Lower lobe of right lung (tissue), 2 donors: ENCODE data around the gene NIPAL4. TPM values are rescaled to one million over a fixed set of nuclear protein-coding genes. Genes with fewer than 3 reads are reported as not detected.
"Not testable (repeated sequence)": the region's sequence is repeated elsewhere in the genome, so short reads cannot be mapped to it uniquely, and the experiment has no call there.

Experiments used
- ATAC-seq, 2 donors: fragments of 200-7000 bp; cut with Tn5 transposase; one replicate each; pipeline ENCODE4 v1.9.1; 2020 to 2022; ENCODE audit warnings: mild to moderate bottlenecking in 2 of 2, moderate library complexity in 2 of 2
- DNase-seq: peaks from one replicate; pipeline ENCODE4 v3.0.0-alpha.2; 2020
- H3K27ac ChIP-seq: fragments of 200-600 bp; one replicate; pipeline ENCODE4 v1.8.0; 2022
- H3K27me3 ChIP-seq: fragments of 200-600 bp; one replicate; pipeline ENCODE4 v1.8.0; 2022; ENCODE audit warnings: low read depth
- H3K36me3 ChIP-seq: fragments of 200-600 bp; one replicate; pipeline ENCODE4 v1.8.0; 2022; ENCODE audit warnings: mild to moderate bottlenecking
- H3K4me1 ChIP-seq: fragments of 200-600 bp; one replicate; pipeline ENCODE4 v1.8.0; 2022
- H3K4me3 ChIP-seq: fragments of 200-600 bp; one replicate; pipeline ENCODE4 v1.8.0; 2022; ENCODE audit warnings: mild to moderate bottlenecking
- H3K9me3 ChIP-seq: fragments of 200-600 bp; one replicate; pipeline ENCODE4 v1.8.0; 2022
- CTCF ChIP-seq: fragments of 200-600 bp; IDR thresholded peaks from one replicate; pipeline ENCODE4 v1.8.0; 2022; ENCODE audit warnings: antibody characterized with exemption, mild to moderate bottlenecking
- intact Hi-C: fragments of 100-400 bp; cut with DNase I; formaldehyde crosslinking; loops from one replicate; pipeline ENCODE4 v1.11.0; 2022
- long read RNA-seq: library from polyadenylated mRNA; unstranded; transcript quantifications from one replicate; pipeline ENCODE4 v2.0.0, GENCODE V29; 2021
- total RNA-seq: library from RNA; stranded (reverse); fragmentation: NEBNext Ultra II Directional; extraction: Animal tissue kit (Norgen Biotek cat#: 25700); gene quantifications from one replicate; pipeline ENCODE4 v1.2.1, GENCODE V29; 2021
- donor health status: DM: no; HTN: yes; CAD: no; lungs with severe emphysema.

Gene NIPAL4
- total RNA-seq: not detected
- long read RNA-seq: 0 reads

- no peaks in the 10 kb centered on the region for H3K9me3 ChIP-seq
- no peak within 1 kb of the TSS for H3K27ac ChIP-seq
- H3K27me3 ChIP-seq: peaks cover 17% of the 10 kb centered on the region
- H3K36me3 ChIP-seq: no peaks in the 10 kb centered on the region
- ATAC-seq (peak; percentile 20 to 52), DNase-seq (no peak)
- H3K4me3 ChIP-seq: peak within 1 kb of the TSS; percentile 48
- intact Hi-C loops: no loop called here
- no peak for TF ChIP-seq CTCF
- peaks cover 12% of the 10 kb centered on the region for H3K4me1 ChIP-seq
These were observed at the start of gene NIPAL4 for GRCh38 chr5:157459715-157460599. NIPAL4 (plus strand) TSS chr5:157460213; CDS start chr5:157460321, 108 bp downstream.

- no peak overlapping the region for H3K27ac ChIP-seq
- no peaks in the 10 kb centered on the region for H3K4me1 ChIP-seq
- no peak overlapping the region for H3K4me3 ChIP-seq
- TF ChIP-seq CTCF: no peak
- no peak for DNase-seq
- H3K9me3 ChIP-seq: no peaks in the 10 kb centered on the region
- H3K27me3 ChIP-seq: no peaks in the 10 kb centered on the region
- intact Hi-C loops: no loop called here
- no peak for ATAC-seq
- H3K36me3 ChIP-seq: no peaks in the 10 kb centered on the region
These were observed 44.2 kb upstream of the NIPAL4 start for GRCh38 chr5:157415838-157416237.

- H3K27me3 ChIP-seq, intact Hi-C loops, H3K4me3 ChIP-seq, H3K36me3 ChIP-seq, DNase-seq, H3K4me1 ChIP-seq, ATAC-seq, H3K27ac ChIP-seq, H3K9me3 ChIP-seq: not testable (repeated sequence)
These were observed 40.5 kb upstream of the NIPAL4 start for GRCh38 chr5:157419521-157419920.

- H3K36me3 ChIP-seq, H3K4me3 ChIP-seq, DNase-seq, H3K27ac ChIP-seq, H3K27me3 ChIP-seq, H3K9me3 ChIP-seq, ATAC-seq, intact Hi-C loops, H3K4me1 ChIP-seq: not testable (repeated sequence)
These were observed 30.1 kb upstream of the NIPAL4 start for GRCh38 chr5:157429920-157430319.

- Histone ChIP-seq H3K27me3 (no peaks in the 10 kb centered on the region), H3K36me3 (no peaks in the 10 kb centered on the region), H3K27ac (no peak overlapping the region), H3K9me3 (no peaks in the 10 kb centered on the region), H3K4me1 (no peaks in the 10 kb centered on the region), H3K4me3 (no peak overlapping the region)
- DNase-seq (no peak), ATAC-seq (peak; percentile 66 to 78)
- peak; percentile 52 for TF ChIP-seq CTCF
- intact Hi-C loops: no loop called here
These were observed 28.3 kb upstream of the NIPAL4 start for GRCh38 chr5:157431544-157432200.

GRCh38 chr5:157434096-157434495 lies 25.9 kb upstream of the NIPAL4 start:
- Histone ChIP-seq H3K9me3 (no peaks in the 10 kb centered on the region), H3K27me3 (no peaks in the 10 kb centered on the region), H3K36me3 (no peaks in the 10 kb centered on the region), H3K27ac (no peak overlapping the region), H3K4me1 (no peaks in the 10 kb centered on the region), H3K4me3 (no peak overlapping the region)
- intact Hi-C loops: no loop called here
- no peak for TF ChIP-seq CTCF
- ATAC-seq (no peak), DNase-seq (no peak)
